ENCODE data around the gene RABGGTB.
"Not testable (repeated sequence)": the region's sequence is repeated elsewhere in the genome, so short reads cannot be mapped to it uniquely, and the experiment has no call there.

The RABGGTB gene

GRCh38 chr1:75794382-75794781 is 8.3 kb downstream of the RABGGTB start:
- Histone ChIP-seq H3K27ac (replicated peaks) (no peak overlapping the region), H3K4me3 (replicated peaks; ENCODE audit: insufficient read depth, low read length) (no peak overlapping the region), H3K27me3 (ENCODE audit: insufficient read depth, poor library complexity, severe bottlenecking) (no peaks in the 10 kb centered on the region)
- TF ChIP-seq, protein P1, sequence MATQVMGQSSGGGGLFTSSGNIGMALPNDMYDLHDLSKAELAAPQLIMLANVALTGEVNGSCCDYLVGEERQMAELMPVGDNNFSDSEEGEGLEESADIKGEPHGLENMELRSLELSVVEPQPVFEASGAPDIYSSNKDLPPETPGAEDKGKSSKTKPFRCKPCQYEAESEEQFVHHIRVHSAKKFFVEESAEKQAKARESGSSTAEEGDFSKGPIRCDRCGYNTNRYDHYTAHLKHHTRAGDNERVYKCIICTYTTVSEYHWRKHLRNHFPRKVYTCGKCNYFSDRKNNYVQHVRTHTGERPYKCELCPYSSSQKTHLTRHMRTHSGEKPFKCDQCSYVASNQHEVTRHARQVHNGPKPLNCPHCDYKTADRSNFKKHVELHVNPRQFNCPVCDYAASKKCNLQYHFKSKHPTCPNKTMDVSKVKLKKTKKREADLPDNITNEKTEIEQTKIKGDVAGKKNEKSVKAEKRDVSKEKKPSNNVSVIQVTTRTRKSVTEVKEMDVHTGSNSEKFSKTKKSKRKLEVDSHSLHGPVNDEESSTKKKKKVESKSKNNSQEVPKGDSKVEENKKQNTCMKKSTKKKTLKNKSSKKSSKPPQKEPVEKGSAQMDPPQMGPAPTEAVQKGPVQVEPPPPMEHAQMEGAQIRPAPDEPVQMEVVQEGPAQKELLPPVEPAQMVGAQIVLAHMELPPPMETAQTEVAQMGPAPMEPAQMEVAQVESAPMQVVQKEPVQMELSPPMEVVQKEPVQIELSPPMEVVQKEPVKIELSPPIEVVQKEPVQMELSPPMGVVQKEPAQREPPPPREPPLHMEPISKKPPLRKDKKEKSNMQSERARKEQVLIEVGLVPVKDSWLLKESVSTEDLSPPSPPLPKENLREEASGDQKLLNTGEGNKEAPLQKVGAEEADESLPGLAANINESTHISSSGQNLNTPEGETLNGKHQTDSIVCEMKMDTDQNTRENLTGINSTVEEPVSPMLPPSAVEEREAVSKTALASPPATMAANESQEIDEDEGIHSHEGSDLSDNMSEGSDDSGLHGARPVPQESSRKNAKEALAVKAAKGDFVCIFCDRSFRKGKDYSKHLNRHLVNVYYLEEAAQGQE (IDR thresholded peaks at IDR 0.05; ENCODE audit: insufficient replicate concordance, low read depth) = no peak
- TF ChIP-seq, protein P2, sequence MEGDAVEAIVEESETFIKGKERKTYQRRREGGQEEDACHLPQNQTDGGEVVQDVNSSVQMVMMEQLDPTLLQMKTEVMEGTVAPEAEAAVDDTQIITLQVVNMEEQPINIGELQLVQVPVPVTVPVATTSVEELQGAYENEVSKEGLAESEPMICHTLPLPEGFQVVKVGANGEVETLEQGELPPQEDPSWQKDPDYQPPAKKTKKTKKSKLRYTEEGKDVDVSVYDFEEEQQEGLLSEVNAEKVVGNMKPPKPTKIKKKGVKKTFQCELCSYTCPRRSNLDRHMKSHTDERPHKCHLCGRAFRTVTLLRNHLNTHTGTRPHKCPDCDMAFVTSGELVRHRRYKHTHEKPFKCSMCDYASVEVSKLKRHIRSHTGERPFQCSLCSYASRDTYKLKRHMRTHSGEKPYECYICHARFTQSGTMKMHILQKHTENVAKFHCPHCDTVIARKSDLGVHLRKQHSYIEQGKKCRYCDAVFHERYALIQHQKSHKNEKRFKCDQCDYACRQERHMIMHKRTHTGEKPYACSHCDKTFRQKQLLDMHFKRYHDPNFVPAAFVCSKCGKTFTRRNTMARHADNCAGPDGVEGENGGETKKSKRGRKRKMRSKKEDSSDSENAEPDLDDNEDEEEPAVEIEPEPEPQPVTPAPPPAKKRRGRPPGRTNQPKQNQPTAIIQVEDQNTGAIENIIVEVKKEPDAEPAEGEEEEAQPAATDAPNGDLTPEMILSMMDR (IDR thresholded peaks at IDR 0.05; ENCODE audit: insufficient read depth, low read length) = no peak
- no peak for TF ChIP-seq POLR2AphosphoS5 (IDR thresholded peaks at IDR 0.05; ENCODE audit: low read depth)
- DNase-seq (ENCODE audit: low read depth in 1 of 2, low spot score in 1 of 2) = no peak

DNA sequence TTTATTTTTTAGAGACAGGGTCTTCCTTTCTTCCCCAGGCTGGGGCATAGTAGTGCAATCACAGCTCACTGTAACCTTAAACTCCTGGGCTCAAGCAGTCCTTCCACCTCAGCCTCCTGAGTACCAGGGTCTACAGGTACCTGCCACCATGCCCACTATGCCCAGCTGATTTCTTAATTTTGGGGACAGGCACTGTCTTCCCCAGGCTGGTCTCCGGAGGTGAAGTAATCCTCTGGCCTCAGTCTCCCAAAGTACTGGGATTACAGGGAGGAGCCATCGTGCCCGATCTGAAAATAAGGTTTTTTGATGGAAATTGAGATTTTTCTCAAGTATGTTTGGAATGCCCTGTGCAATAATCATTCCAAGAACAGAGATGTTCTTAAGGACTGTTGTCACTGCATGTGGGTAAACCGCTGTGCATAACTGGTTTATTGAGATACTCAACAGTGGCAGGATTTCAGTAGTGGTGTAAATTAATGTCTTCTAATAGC is 9.7 kb downstream of the RABGGTB start:
- TF ChIP-seq, protein P2 (IDR thresholded peaks at IDR 0.05; ENCODE audit: insufficient read depth, low read length) = no peak
- TF ChIP-seq POLR2AphosphoS5 (IDR thresholded peaks at IDR 0.05; ENCODE audit: low read depth) = peak; percentile 72
- Histone ChIP-seq H3K27me3 (ENCODE audit: insufficient read depth, poor library complexity, severe bottlenecking) (no peaks in the 10 kb centered on the region), H3K4me3 (replicated peaks; ENCODE audit: insufficient read depth, low read length) (no peak overlapping the region), H3K27ac (replicated peaks) (no peak overlapping the region)
- peak in 1 of 2 experiments; percentile 7 for DNase-seq (ENCODE audit: low read depth in 1 of 2, low spot score in 1 of 2)

GRCh38 chr1:75796376-75797272 is 10.6 kb downstream of the RABGGTB start, which contains the start of gene MSH4:
MSH4 (plus strand) TSS chr1:75796882; CDS start chr1:75796986, 104 bp downstream.
- TF ChIP-seq POLR2AphosphoS5 (IDR thresholded peaks at IDR 0.05; ENCODE audit: low read depth) (peak; percentile 61), SPI1 (IDR thresholded peaks at IDR 0.05; ENCODE audit: borderline replicate concordance, low read depth) (no peak)
- TF ChIP-seq, protein P2 (IDR thresholded peaks at IDR 0.05; ENCODE audit: insufficient read depth, low read length) = no peak
- peak in 1 of 2 experiments; percentile 5 for DNase-seq (ENCODE audit: low read depth in 1 of 2, low spot score in 1 of 2)
- no peaks in the 10 kb centered on the region for H3K27me3 ChIP-seq (ENCODE audit: insufficient read depth, poor library complexity, severe bottlenecking)
- no peak within 1 kb of the TSS for H3K4me3 ChIP-seq (replicated peaks; ENCODE audit: insufficient read depth, low read length)
- no peak within 1 kb of the TSS for H3K27ac ChIP-seq (replicated peaks)

GRCh38 chr1:75797273-75797588 is 11.2 kb downstream of the RABGGTB start:
- TF ChIP-seq GABPA (IDR thresholded peaks at IDR 0.05; ENCODE audit: low read depth) = no peak
- H3K4me3 ChIP-seq (replicated peaks; ENCODE audit: insufficient read depth, low read length) = no peak overlapping the region
- H3K27ac ChIP-seq (replicated peaks) = no peak overlapping the region
- DNase-seq (ENCODE audit: low read depth in 1 of 2, low spot score in 1 of 2) = no peak
- H3K27me3 ChIP-seq (ENCODE audit: insufficient read depth, poor library complexity, severe bottlenecking) = no peaks in the 10 kb centered on the region

GRCh38 chr1:75797606-75798216 is 11.7 kb downstream of the RABGGTB start:
- DNase-seq (ENCODE audit: low read depth in 1 of 2, low spot score in 1 of 2) = no peak
- H3K27ac ChIP-seq (replicated peaks) = no peak overlapping the region
- H3K4me3 ChIP-seq (replicated peaks; ENCODE audit: insufficient read depth, low read length) = no peak overlapping the region
- TF ChIP-seq, protein P1 (IDR thresholded peaks at IDR 0.05; ENCODE audit: insufficient replicate concordance, low read depth) = no peak
- TF ChIP-seq GABPA (IDR thresholded peaks at IDR 0.05; ENCODE audit: low read depth) (no peak), SPI1 (IDR thresholded peaks at IDR 0.05; ENCODE audit: borderline replicate concordance, low read depth) (no peak), POLR2AphosphoS5 (IDR thresholded peaks at IDR 0.05; ENCODE audit: low read depth) (no peak)
- TF ChIP-seq, protein P2 (IDR thresholded peaks at IDR 0.05; ENCODE audit: insufficient read depth, low read length) = no peak
- no peaks in the 10 kb centered on the region for H3K27me3 ChIP-seq (ENCODE audit: insufficient read depth, poor library complexity, severe bottlenecking)

DNA sequence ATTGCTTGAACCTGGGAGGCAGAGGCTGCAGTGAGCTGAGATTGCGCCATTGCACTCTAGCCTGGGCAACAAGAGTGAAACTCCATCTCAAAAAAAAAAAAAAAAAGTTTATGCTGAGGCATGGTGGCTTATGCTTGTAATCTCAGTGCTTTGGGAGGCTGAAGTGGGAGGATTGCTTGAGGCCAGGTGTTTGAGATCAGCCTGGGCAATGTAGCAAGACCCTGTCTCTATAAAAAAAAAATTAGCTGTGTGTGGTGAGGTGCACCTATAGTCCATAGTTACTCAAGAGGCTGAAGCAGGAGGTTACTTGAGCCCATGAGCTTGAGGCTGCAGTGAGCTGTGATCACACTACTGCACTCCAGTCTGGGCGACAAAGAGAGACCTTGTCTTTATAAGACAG is 15.4 kb downstream of the RABGGTB start:
- DNase-seq (ENCODE audit: low read depth in 1 of 2, low spot score in 1 of 2); H3K27me3 ChIP-seq (ENCODE audit: insufficient read depth, poor library complexity, severe bottlenecking): not testable (repeated sequence)

More for the DNA sequence above, 15.4 kb downstream of the RABGGTB start:
- not testable (repeated sequence) for H3K4me3 ChIP-seq (replicated peaks; ENCODE audit: insufficient read depth, low read length); H3K27ac ChIP-seq (replicated peaks)
